MCF 10A (cell line): ENCODE measurements around the gene KSR1. TPM values are rescaled to one million over a fixed set of nuclear protein-coding genes. Genes with fewer than 3 reads are reported as not detected.
"Not testable (repeated sequence)": the region's sequence is repeated elsewhere in the genome, so short reads cannot be mapped to it uniquely, and the experiment has no call there.

ENCODE experiments used
- BruUV-seq: library from RNA; stranded (reverse); fragments of 400-500 nt; replicated peaks from 2 replicates; lab custom pipeline; 2021; lab: Mats Ljungman, UMichigan
- CTCF ChIA-PET: fragments of 300-600 bp; sonication (Branson Sonifier 250); formaldehyde crosslinking; extraction: SDS; loops from one replicate; lab custom pipeline; 2021; ENCODE audit warnings: antibody characterized with exemption, inconsistent platforms; lab: Yijun Ruan, JAX
- POLR2A ChIA-PET: fragments of 300-600, 350-650 bp; sonication (Branson Sonifier 250); formaldehyde crosslinking; extraction: SDS; loops from one replicate; lab custom pipeline; 2020; ENCODE audit warnings: antibody characterized with exemption, inconsistent platforms; lab: Yijun Ruan, JAX
- DNase-seq: peaks from one replicate; pipeline ENCODE4 v3.0.0-alpha.2; 2018; ENCODE audit not compliant: unreplicated experiment
- H3K27ac Mint-ChIP-seq: one replicate; pipeline ENCODE4 v1.8.0; 2022; ENCODE audit warnings: mild to moderate bottlenecking, low read depth, mixed read lengths; ENCODE audit not compliant: unreplicated experiment
- H3K27me3 Mint-ChIP-seq: one replicate; pipeline ENCODE4 v1.8.0; 2022; ENCODE audit warnings: mixed read lengths; ENCODE audit not compliant: insufficient read depth, unreplicated experiment
- H3K36me3 Mint-ChIP-seq: one replicate; pipeline ENCODE4 v1.8.0; 2022; ENCODE audit warnings: mild to moderate bottlenecking, moderate library complexity, mixed read lengths; ENCODE audit not compliant: insufficient read depth, unreplicated experiment
- H3K4me1 Mint-ChIP-seq: one replicate; pipeline ENCODE4 v1.8.0; 2022; ENCODE audit warnings: mixed read lengths; ENCODE audit not compliant: insufficient read depth, unreplicated experiment
- H3K4me3 Mint-ChIP-seq: one replicate; pipeline ENCODE4 v1.8.0; 2022; ENCODE audit warnings: mild to moderate bottlenecking, moderate library complexity, mixed read lengths; ENCODE audit not compliant: unreplicated experiment
- H3K9me3 Mint-ChIP-seq: one replicate; pipeline ENCODE4 v1.8.0; 2022; ENCODE audit warnings: mixed read lengths; ENCODE audit not compliant: unreplicated experiment
- intact Hi-C: fragments of 100-400 bp; cut with micrococcal nuclease; formaldehyde crosslinking; loops from 2 replicates; pipeline ENCODE4 v1.14.1; 2022
- total RNA-seq: library from RNA; stranded (reverse); gene quantifications from 2 replicates; pipeline ENCODE4 v1.2.3, GENCODE V29; 2022
- TF ChIP-seq, protein P1 (sequence below): fragments of 200-600 bp; IDR thresholded peaks from one replicate; pipeline ENCODE4 v1.8.0; 2022; ENCODE audit warnings: antibody characterized with exemption, mild to moderate bottlenecking; ENCODE audit not compliant: unreplicated experiment

The KSR1 gene
- total RNA-seq, 1 experiment from 2014 or later = 7.2 TPM

DNA sequence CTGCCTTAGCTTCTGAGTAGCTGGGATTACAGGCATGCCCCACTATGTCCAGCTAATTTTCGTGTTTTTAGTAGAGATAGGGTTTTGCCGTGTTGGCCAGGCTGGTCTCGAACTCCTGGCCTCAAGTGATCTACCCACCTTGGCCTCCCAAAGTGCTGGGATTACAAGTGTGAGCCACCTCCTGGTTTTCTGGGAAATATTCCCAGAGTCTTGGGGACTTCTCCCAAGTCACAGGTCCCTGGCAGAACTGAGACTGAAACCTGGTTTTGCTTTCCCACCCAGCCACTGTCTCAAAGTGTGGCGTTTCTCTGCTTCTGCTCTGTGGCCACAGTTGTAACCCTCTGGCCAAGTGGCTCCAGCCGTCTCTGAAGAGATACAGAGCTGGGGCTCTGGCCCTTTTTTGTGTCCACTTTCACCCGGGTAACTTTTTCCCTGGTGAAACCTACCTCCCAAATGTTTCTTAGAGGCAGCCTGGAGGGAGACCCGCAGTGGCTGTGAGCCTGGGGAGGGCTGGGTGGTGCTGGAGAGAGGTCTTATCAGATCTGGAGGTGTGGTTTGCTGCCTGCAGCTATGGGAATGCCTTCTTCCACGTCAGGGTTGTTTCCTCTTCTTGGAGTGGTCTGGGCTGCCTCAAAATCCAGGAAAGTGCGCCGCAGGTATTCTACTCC, 5.1 kb downstream of the KSR1 start:
- Mint-ChIP-seq H3K4me3 (no peak overlapping the region), H3K36me3 (no peaks in the 10 kb centered on the region), H3K27ac (no peak overlapping the region), H3K9me3 (no peaks in the 10 kb centered on the region), H3K4me1 (no peaks in the 10 kb centered on the region), H3K27me3 (no peaks in the 10 kb centered on the region)
- BruUV-seq = no TSS peak
- ChIA-PET POLR2A (interaction anchor here (1.2 kb wide), 1 partner anchor 10 kb away, joined by 5 read pairs; no protein-coding TSS in a partner anchor), CTCF (interaction anchor here (1.0 kb wide), 1 partner anchor 62 kb away, joined by 5 read pairs; no protein-coding TSS in a partner anchor)
- intact Hi-C loops = no loop called here
- no peak for DNase-seq
- TF ChIP-seq, protein P1, sequence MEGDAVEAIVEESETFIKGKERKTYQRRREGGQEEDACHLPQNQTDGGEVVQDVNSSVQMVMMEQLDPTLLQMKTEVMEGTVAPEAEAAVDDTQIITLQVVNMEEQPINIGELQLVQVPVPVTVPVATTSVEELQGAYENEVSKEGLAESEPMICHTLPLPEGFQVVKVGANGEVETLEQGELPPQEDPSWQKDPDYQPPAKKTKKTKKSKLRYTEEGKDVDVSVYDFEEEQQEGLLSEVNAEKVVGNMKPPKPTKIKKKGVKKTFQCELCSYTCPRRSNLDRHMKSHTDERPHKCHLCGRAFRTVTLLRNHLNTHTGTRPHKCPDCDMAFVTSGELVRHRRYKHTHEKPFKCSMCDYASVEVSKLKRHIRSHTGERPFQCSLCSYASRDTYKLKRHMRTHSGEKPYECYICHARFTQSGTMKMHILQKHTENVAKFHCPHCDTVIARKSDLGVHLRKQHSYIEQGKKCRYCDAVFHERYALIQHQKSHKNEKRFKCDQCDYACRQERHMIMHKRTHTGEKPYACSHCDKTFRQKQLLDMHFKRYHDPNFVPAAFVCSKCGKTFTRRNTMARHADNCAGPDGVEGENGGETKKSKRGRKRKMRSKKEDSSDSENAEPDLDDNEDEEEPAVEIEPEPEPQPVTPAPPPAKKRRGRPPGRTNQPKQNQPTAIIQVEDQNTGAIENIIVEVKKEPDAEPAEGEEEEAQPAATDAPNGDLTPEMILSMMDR = no peak

DNA sequence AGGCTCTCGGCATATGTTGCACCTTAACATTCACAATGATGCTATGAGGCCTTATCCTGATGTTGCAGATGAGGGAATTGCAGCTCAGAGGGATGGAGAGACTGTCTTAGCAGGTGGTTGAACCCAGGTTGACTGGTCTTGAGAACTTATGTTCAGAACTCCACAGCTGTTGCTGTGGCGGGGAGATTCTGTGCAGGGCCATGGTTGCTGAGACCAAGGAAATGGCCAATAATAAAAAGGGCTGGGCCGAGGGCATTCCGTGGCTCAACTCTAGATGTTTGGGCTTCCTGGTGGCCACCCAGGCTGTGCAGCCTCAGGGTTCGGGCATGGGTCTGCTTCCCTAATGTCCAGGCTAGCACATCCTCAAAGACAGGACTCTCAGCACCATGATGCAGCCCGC, 5.9 kb downstream of the KSR1 start:
- no peaks in the 10 kb centered on the region for H3K4me1 Mint-ChIP-seq

DNA sequence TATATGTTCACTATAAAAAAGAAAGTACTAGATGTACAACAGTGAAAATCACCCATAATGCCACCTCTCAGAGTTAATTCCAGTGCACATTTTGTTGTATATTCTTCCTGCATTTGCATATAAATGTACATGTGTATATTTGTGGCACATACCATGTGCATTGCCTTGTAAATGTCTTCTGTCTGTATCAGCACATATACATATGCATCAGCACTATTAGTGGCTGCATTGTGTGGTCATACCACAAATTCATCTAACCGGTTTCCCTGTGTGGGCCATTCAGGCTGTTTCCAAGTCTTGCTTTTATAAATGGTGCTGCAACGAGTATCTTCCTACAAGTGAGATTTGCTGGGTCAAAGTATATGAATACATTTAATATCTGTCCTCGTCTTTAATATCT, 6.5 kb downstream of the KSR1 start:
- TF ChIP-seq, protein P1 = no peak
- POLR2A ChIA-PET = no interaction called here
- no peaks in the 10 kb centered on the region for H3K9me3 Mint-ChIP-seq
- no peak for DNase-seq
- CTCF ChIA-PET = no interaction called here
- no peak overlapping the region for H3K27ac Mint-ChIP-seq
- H3K27me3 Mint-ChIP-seq = no peaks in the 10 kb centered on the region
- H3K4me1 Mint-ChIP-seq = no peaks in the 10 kb centered on the region
- H3K36me3 Mint-ChIP-seq = no peaks in the 10 kb centered on the region
- no TSS peak for BruUV-seq
- H3K4me3 Mint-ChIP-seq = no peak overlapping the region
- intact Hi-C loops = no loop called here

More for the DNA sequence above, 5.9 kb downstream of the KSR1 start:
- ChIA-PET CTCF (no interaction called here), POLR2A (interaction anchor here (1.2 kb wide), 1 partner anchor 9 kb away, joined by 5 read pairs; no protein-coding TSS in a partner anchor)
- H3K27ac Mint-ChIP-seq = no peak overlapping the region
- H3K36me3 Mint-ChIP-seq = no peaks in the 10 kb centered on the region
- no TSS peak for BruUV-seq
- no peak overlapping the region for H3K4me3 Mint-ChIP-seq
- no peaks in the 10 kb centered on the region for H3K27me3 Mint-ChIP-seq
- no peak for DNase-seq
- TF ChIP-seq, protein P1 = no peak
- intact Hi-C loops = no loop called here
- no peaks in the 10 kb centered on the region for H3K9me3 Mint-ChIP-seq

DNA sequence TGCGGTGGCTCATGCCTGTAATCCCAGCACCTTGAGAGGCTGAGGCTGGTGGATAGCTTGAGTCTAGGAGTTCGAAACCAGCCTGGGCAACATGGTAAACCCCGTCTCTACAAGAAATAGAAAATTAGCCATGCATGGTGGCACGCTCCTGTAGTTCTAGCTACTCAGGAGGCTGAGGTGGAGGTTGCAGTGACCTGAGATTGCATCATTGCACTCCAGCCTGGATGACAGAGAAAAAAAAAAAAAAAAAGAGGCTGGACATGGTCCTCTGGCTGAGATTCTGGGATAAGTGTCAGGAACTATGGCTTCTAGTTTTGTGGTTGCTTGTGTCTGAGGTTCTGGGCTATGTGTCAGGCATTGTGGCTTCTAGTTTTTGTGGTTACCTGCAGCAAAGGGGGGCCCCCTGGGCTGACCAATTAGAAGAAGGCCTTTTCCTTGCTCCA, 7.0 kb downstream of the KSR1 start:
- H3K9me3 Mint-ChIP-seq = no peaks in the 10 kb centered on the region
- H3K27me3 Mint-ChIP-seq = no peaks in the 10 kb centered on the region
- H3K36me3 Mint-ChIP-seq = no peaks in the 10 kb centered on the region
- no peak overlapping the region for H3K27ac Mint-ChIP-seq
- no peak for DNase-seq
- intact Hi-C loops = no loop called here
- no peak overlapping the region for H3K4me3 Mint-ChIP-seq
- CTCF ChIA-PET = no interaction called here
- BruUV-seq = no TSS peak
- POLR2A ChIA-PET = no interaction called here
- TF ChIP-seq, protein P1 = no peak
- no peaks in the 10 kb centered on the region for H3K4me1 Mint-ChIP-seq

DNA sequence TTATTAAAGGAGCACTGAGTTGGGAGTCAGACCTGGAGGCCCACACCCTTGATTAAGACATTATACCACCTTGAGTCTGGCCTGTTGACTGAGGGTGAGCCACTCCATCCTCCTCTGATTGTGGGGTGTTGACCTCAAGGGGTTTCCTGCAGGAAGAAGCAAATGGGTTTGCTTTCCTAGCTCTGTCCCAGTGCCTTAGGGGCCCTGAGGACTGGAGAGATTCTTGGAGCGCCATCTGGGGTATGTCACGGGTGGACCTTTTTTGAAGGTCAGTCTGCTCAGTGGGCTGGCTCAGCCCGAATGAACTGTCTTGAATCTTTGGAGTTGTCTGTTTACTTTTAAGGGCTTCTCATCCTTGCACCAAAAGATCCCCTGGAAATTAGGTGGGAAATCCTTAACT, 7.8 kb downstream of the KSR1 start:
- intact Hi-C loops, H3K27ac Mint-ChIP-seq: not testable (repeated sequence)

More for the DNA sequence above, 7.8 kb downstream of the KSR1 start:
- H3K36me3 Mint-ChIP-seq, H3K9me3 Mint-ChIP-seq, H3K4me3 Mint-ChIP-seq, H3K27me3 Mint-ChIP-seq, H3K4me1 Mint-ChIP-seq, BruUV-seq, POLR2A ChIA-PET, DNase-seq: not testable (repeated sequence)
- CTCF ChIA-PET = interaction anchor here (0.6 kb wide), 1 partner anchor 89 kb away, joined by 3 read pairs; no protein-coding TSS in a partner anchor
